HG02840 (cell line): Measurements from ENCODE around the gene CEP170B.
"Not testable (repeated sequence)": the region's sequence is repeated elsewhere in the genome, so short reads cannot be mapped to it uniquely, and the experiment has no call there.

Experiments
- ATAC-seq: cut with Tn5 transposase; IDR thresholded peaks from one replicate; pipeline ENCODE4 v1.9.1; 2021; ENCODE audit warnings: mild to moderate bottlenecking, moderate library complexity, moderate number of reproducible peaks; ENCODE audit not compliant: unreplicated experiment, low FRiP score

Gene CEP170B

GRCh38 chr14:104877066-104877805, 12.2 kb downstream of the CEP170B start:
- ATAC-seq = no peak

- ATAC-seq = no peak
Measured at GRCh38 chr14:104877806-104878550, 12.9 kb downstream of the CEP170B start.

- ATAC-seq = no peak
Measured at GRCh38 chr14:104878582-104878981, 13.5 kb downstream of the CEP170B start.

- ATAC-seq = no peak
Measured at GRCh38 chr14:104879201-104879982, 14.3 kb downstream of the CEP170B start.

- no peak for ATAC-seq
Measured at GRCh38 chr14:104879983-104880565, 15.0 kb downstream of the CEP170B start.

- no peak for ATAC-seq
Measured at GRCh38 chr14:104880584-104881210, 15.6 kb downstream of the CEP170B start.

GRCh38 chr14:104881369-104881979, 16.4 kb downstream of the CEP170B start:
- no peak for ATAC-seq

- ATAC-seq = no peak
Measured at GRCh38 chr14:104882325-104882973, 17.4 kb downstream of the CEP170B start.

- ATAC-seq = no peak
Measured at GRCh38 chr14:104882991-104883660, 18.1 kb downstream of the CEP170B start.

- no peak for ATAC-seq
Measured at GRCh38 chr14:104883681-104884361, 18.8 kb downstream of the CEP170B start.

GRCh38 chr14:104884381-104884780, 19.3 kb downstream of the CEP170B start:
- not testable (repeated sequence) for ATAC-seq

GRCh38 chr14:104885031-104885972, 20.2 kb downstream of the CEP170B start:
- ATAC-seq = no peak

GRCh38 chr14:104885973-104886689, 21.1 kb downstream of the CEP170B start:
- no peak for ATAC-seq

GRCh38 chr14:104886690-104887622, 21.9 kb downstream of the CEP170B start:
- ATAC-seq = no peak
